ENCODE data around the gene ASGR1.
"Not testable (repeated sequence)": the region's sequence is repeated elsewhere in the genome, so short reads cannot be mapped to it uniquely, and the experiment has no call there.

Gene ASGR1

GRCh38 chr17:7158424-7158823 is 20.7 kb downstream of the ASGR1 start:
- not testable (repeated sequence) for DNase-seq

- DNase-seq: no peak
Observed at GRCh38 chr17:7156342-7156940, 22.7 kb downstream of the ASGR1 start.

GRCh38 chr17:7147772-7148171 is 31.4 kb downstream of the ASGR1 start:
- no peak for DNase-seq

- DNase-seq: no peak
Observed at GRCh38 chr17:7146115-7146514, 33.1 kb downstream of the ASGR1 start.

- no peak for DNase-seq
Observed at GRCh38 chr17:7144213-7144612, 35.0 kb downstream of the ASGR1 start.

- no peak for DNase-seq
Observed at GRCh38 chr17:7141824-7142223, 37.3 kb downstream of the ASGR1 start.

GRCh38 chr17:7139400-7139799 is 39.8 kb downstream of the ASGR1 start:
- no peak for DNase-seq

GRCh38 chr17:7138800-7139381 is 40.3 kb downstream of the ASGR1 start:
- DNase-seq: no peak

GRCh38 chr17:7137171-7137943 is 41.8 kb downstream of the ASGR1 start:
- DNase-seq: no peak

GRCh38 chr17:7136266-7136877 is 42.8 kb downstream of the ASGR1 start:
- peak; percentile 73 for DNase-seq

GRCh38 chr17:7133916-7134315 is 45.3 kb downstream of the ASGR1 start:
- DNase-seq: no peak

- DNase-seq: peak; percentile 46
Observed at GRCh38 chr17:7133424-7133823, 45.7 kb downstream of the ASGR1 start.

GRCh38 chr17:7132511-7133094 is 46.6 kb downstream of the ASGR1 start:
- peak; percentile 41 for DNase-seq

GRCh38 chr17:7131423-7131791 is 47.8 kb downstream of the ASGR1 start:
- no peak for DNase-seq

- DNase-seq: no peak
Observed at GRCh38 chr17:7130621-7131422, 48.3 kb downstream of the ASGR1 start.

GRCh38 chr17:7129311-7129710 is 49.9 kb downstream of the ASGR1 start:
- DNase-seq: no peak

GRCh38 chr17:7128160-7128559 is 51.0 kb downstream of the ASGR1 start:
- no peak for DNase-seq

- DNase-seq: not testable (repeated sequence)
Observed at GRCh38 chr17:7127501-7127900, 51.7 kb downstream of the ASGR1 start.

GRCh38 chr17:7126386-7126785 is 52.8 kb downstream of the ASGR1 start:
- not testable (repeated sequence) for DNase-seq

GRCh38 chr17:7124923-7125322 is 54.2 kb downstream of the ASGR1 start:
- DNase-seq: no peak

GRCh38 chr17:7123844-7124243 is 55.3 kb downstream of the ASGR1 start:
- no peak for DNase-seq

Data from stimulated activated naive CD4-positive, alpha-beta T cell treated with Interleukin-2 at 50 U/mL for 16 hours (primary cell).